ENCODE results near the gene BACH2. TPM values are rescaled to one million over a fixed set of nuclear protein-coding genes. Genes with fewer than 3 reads are reported as not detected.

The BACH2 gene
- total RNA-seq, 1 donor from 2014 or later: 2.1 TPM

DNA sequence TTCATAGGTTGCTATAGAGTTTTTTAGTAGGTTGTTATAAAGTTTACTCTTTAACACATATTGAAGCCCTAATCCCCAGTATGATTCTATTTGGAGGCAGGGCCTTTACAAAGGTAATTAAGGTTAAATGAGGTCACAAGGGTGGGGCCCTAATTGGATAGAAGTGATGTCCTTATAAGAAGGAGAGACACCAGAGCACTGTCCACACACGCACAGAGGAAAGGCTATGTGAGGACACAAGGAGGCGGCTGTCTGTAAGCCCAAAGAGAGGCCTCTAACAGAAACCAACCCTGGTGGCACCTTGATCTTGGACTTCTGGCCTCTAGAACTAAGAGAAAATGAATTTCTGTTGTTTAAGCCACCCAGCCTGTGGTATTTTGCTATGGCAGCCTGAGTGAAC lies 303.8 kb downstream of the BACH2 start:
- no peak for DNase-seq (ENCODE audit: low read depth)
- no peak overlapping the region for H3K4me3 ChIP-seq (ENCODE audit: low read depth, low read length)
- no peak for FAIRE-seq

DNA sequence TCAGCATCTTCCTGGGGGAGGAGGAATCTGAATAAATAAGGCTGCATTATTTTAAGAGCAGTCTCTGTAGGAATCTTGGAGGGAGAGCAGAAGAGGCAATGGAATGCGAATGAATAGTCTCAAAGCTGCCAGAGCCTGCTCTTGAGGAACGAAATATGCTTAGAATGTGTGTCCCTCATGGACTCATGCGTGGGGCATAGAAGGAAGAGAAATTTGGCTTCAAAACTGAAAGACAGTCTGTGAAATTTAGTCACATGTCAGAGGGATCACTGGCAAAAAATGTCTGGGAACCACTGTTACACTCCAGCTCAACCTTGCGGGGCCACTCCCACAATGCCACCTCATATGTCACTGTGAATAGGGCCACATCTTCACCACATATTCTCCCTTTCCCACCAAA lies 306.9 kb downstream of the BACH2 start:
- no peak for DNase-seq (ENCODE audit: low read depth)
- no peaks in the 10 kb centered on the region for H3K27me3 ChIP-seq (ENCODE audit: control insufficient read depth, insufficient read depth, low read length)
- FAIRE-seq: peak; percentile 28
- no peaks in the 10 kb centered on the region for H3K36me3 ChIP-seq (ENCODE audit: control insufficient read depth, insufficient read depth, low read length)
- no peak overlapping the region for H3K4me3 ChIP-seq (ENCODE audit: low read depth, low read length)
- TF ChIP-seq, protein P1, sequence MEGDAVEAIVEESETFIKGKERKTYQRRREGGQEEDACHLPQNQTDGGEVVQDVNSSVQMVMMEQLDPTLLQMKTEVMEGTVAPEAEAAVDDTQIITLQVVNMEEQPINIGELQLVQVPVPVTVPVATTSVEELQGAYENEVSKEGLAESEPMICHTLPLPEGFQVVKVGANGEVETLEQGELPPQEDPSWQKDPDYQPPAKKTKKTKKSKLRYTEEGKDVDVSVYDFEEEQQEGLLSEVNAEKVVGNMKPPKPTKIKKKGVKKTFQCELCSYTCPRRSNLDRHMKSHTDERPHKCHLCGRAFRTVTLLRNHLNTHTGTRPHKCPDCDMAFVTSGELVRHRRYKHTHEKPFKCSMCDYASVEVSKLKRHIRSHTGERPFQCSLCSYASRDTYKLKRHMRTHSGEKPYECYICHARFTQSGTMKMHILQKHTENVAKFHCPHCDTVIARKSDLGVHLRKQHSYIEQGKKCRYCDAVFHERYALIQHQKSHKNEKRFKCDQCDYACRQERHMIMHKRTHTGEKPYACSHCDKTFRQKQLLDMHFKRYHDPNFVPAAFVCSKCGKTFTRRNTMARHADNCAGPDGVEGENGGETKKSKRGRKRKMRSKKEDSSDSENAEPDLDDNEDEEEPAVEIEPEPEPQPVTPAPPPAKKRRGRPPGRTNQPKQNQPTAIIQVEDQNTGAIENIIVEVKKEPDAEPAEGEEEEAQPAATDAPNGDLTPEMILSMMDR (IDR thresholded peaks at IDR 0.05; ENCODE audit: insufficient read depth, low read length, severe bottlenecking): no peak

More for the DNA sequence above, 303.8 kb downstream of the BACH2 start:
- H3K36me3 ChIP-seq (ENCODE audit: control insufficient read depth, insufficient read depth, low read length): no peaks in the 10 kb centered on the region
- H3K27me3 ChIP-seq (ENCODE audit: control insufficient read depth, insufficient read depth, low read length): no peaks in the 10 kb centered on the region
- TF ChIP-seq, protein P1 (IDR thresholded peaks at IDR 0.05; ENCODE audit: insufficient read depth, low read length, severe bottlenecking): no peak

DNA sequence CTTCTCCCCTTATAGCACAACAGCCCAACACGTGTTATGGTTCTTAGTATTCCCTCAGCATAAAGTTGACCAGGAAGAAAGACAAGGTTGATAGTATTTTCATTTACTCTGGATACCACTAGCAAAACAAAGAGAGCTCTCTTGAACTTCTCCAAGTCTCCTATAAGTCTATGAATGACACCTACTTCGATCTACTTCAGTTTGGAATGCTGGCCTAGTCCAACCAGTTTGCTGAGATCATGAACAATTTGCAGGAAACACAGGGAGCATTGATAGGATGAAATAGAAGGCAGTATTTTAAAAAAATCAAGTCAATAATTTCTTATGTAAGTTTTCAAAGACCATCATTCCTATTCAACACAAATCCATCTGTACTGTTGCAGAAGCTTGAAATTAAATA lies 308.8 kb downstream of the BACH2 start:
- FAIRE-seq: no peak
- TF ChIP-seq, protein P1 (IDR thresholded peaks at IDR 0.05; ENCODE audit: insufficient read depth, low read length, severe bottlenecking): no peak
- peak; percentile 34 for DNase-seq (ENCODE audit: low read depth)

DNA sequence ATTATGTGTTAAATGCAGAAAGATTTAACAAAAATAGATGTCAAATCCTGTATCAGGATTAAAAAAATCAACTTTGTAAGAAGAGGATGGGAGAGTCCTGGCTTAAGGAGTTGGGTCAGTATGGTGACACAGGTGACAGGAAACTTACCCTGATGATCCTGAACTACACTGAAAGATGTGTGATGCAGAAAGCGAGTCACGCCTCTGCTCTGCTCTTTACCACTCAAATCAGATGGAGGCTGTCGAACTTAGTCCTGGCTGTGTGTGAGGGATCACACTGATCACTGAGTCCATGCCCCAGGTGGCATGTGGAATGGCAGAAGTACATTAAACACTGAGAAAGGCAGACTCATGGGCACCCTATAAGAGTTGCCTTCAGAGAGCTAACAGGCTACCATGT lies 309.5 kb downstream of the BACH2 start:
- Histone ChIP-seq H3K4me3 (ENCODE audit: low read depth, low read length) (no peak overlapping the region), H3K36me3 (ENCODE audit: control insufficient read depth, insufficient read depth, low read length) (no peaks in the 10 kb centered on the region), H3K27me3 (ENCODE audit: control insufficient read depth, insufficient read depth, low read length) (no peaks in the 10 kb centered on the region)
- FAIRE-seq (no peak), DNase-seq (ENCODE audit: low read depth) (no peak)
- TF ChIP-seq, protein P1 (IDR thresholded peaks at IDR 0.05; ENCODE audit: insufficient read depth, low read length, severe bottlenecking): no peak

More for the DNA sequence above, 308.8 kb downstream of the BACH2 start:
- Histone ChIP-seq H3K4me3 (ENCODE audit: low read depth, low read length) (no peak overlapping the region), H3K36me3 (ENCODE audit: control insufficient read depth, insufficient read depth, low read length) (no peaks in the 10 kb centered on the region), H3K27me3 (ENCODE audit: control insufficient read depth, insufficient read depth, low read length) (no peaks in the 10 kb centered on the region)

DNA sequence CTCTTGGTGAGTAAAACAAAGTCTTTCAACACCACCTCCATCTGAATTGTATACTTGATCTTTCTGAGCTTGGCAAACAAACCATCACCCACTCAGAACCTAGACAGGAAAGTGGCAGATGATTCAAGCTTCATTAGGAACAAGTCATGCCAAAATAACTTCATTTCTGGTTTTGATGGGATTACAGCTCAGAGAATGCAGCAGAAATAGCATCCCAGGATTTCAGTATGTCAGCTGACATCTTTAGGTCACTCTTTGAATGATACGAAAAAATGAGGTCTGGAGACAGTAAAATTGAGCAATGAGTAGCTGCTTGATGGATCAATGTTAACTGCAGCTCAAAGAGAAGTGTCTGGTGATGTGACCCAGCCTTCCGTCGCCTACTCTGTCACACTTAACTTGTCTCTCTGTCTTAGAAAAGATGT lies 310.0 kb downstream of the BACH2 start:
- TF ChIP-seq, protein P1 (IDR thresholded peaks at IDR 0.05; ENCODE audit: insufficient read depth, low read length, severe bottlenecking): no peak
- Histone ChIP-seq H3K27me3 (ENCODE audit: control insufficient read depth, insufficient read depth, low read length) (no peaks in the 10 kb centered on the region), H3K36me3 (ENCODE audit: control insufficient read depth, insufficient read depth, low read length) (no peaks in the 10 kb centered on the region), H3K4me3 (ENCODE audit: low read depth, low read length) (no peak overlapping the region)
- peak; percentile 58 for FAIRE-seq
- DNase-seq (ENCODE audit: low read depth): peak; percentile 74

Data from bronchial epithelial cell (primary cell).